Uterus (tissue), 4 donors: ENCODE data around the gene CPA1. TPM values are rescaled to one million over a fixed set of nuclear protein-coding genes. Genes with fewer than 3 reads are reported as not detected.

Experiments used
- DNase-seq, 2 donors: peaks; one replicate each; pipeline ENCODE4 v3.0.0-alpha.2; 2019 to 2020
- H3K27ac ChIP-seq, 2 donors: fragments of 200-600 bp; sonication (generic); 1 replicate in 1 of 2; 2 replicates in 1 of 2; pipeline ENCODE4 v1.5.1; 2016 to 2018
- H3K27me3 ChIP-seq, 2 donors: fragments of 200-600 bp; sonication (generic); one replicate each; pipeline ENCODE4 v1.5.1; 2018 to 2019; ENCODE audit warnings: control low read depth in 1 of 2
- H3K36me3 ChIP-seq, 2 donors: fragments of 200-600 bp; sonication (generic); one replicate each; pipeline ENCODE4 v1.5.1; 2019; ENCODE audit warnings: control low read depth in 1 of 2
- H3K4me1 ChIP-seq, 2 donors: fragments of 200-600 bp; sonication (generic); one replicate each; pipeline ENCODE4 v1.5.1; 2018 to 2019; ENCODE audit warnings: control low read depth in 1 of 2
- H3K4me3 ChIP-seq, 2 donors: fragments of 200-600 bp; sonication (generic); 1 replicate in 1 of 2; 2 replicates in 1 of 2; pipeline ENCODE4 v1.5.1; 2018 to 2019; ENCODE audit warnings: mild to moderate bottlenecking in 1 of 2
- H3K9me3 ChIP-seq, 2 donors: fragments of 200-600 bp; sonication (generic); one replicate each; pipeline ENCODE4 v1.5.1; 2019; ENCODE audit warnings: control low read depth in 1 of 2
- CTCF ChIP-seq, 4 experiments: fragments of 200-600 bp in 2 of 4; fragments of 450-650 bp in 2 of 4; sonication (generic) in 2 of 4; IDR thresholded peaks; one replicate each; pipeline ENCODE4 v1.5.1; 2016 to 2019; ENCODE audit warnings: antibody characterized with exemption in 4 of 4, mild to moderate bottlenecking in 2 of 4, moderate library complexity in 1 of 4
- POLR2A ChIP-seq, 2 donors: fragments of 450-650 bp; IDR thresholded peaks; one replicate each; pipeline ENCODE4 v1.6.1; 2016; ENCODE audit warnings: antibody characterized with exemption in 2 of 2, mild to moderate bottlenecking in 1 of 2, moderate library complexity in 1 of 2
- intact Hi-C: fragments of 100-400 bp; cut with DNase I; formaldehyde crosslinking; loops from one replicate; pipeline ENCODE4 v1.15.1; 2023; ENCODE audit warnings: low total_unique reads
- total RNA-seq, 4 donors: library from RNA; depleted of rRNA in 3 of 4; stranded (reverse); fragments of >200 nt in 3 of 4; gene quantifications; one replicate each; pipeline versions ENCODE4 v1.1.0 to v1.2.4, GENCODE V29; 2014 to 2023
- donor health status: DM: yes; HTN: yes; CAD: no.

Gene CPA1
- total RNA-seq, 4 donors from 2014 or later, result 0.46 to 3.8 TPM; not detected in 2

DNA sequence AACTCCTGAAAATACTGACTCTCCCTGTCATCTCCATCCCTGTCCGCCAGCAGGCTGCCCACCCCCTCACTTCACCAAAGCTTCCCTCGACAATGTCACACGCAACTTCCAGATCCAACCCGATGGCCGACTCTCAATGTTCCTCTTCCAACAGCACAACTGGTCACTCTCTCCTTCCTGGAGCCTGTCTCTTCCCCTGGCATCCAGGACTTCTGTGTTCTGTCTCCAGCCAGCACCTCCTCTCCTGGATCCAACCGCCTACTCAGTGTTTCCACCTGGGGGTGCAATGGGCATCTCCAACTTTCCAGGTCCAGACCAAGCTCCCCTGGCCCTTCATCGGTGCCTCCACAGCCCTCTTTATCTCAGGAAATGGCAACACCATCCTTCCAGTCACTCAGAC lies 27.1 kb upstream of the CPA1 start:
- TF ChIP-seq CTCF (IDR thresholded peaks at IDR 0.05) (no peak), POLR2A (IDR thresholded peaks at IDR 0.05) (no peak)
- Histone ChIP-seq H3K4me3 (no peak overlapping the region), H3K4me1 (peaks cover 13 to 20% of the 10 kb centered on the region in 2 donors), H3K27me3 (no peaks in the 10 kb centered on the region), H3K9me3 (no peaks in the 10 kb centered on the region), H3K27ac (peak overlapping the region; percentile 81 to 86), H3K36me3 (no peaks in the 10 kb centered on the region)
- DNase-seq, result no peak
- intact Hi-C loops, result no loop called here

DNA sequence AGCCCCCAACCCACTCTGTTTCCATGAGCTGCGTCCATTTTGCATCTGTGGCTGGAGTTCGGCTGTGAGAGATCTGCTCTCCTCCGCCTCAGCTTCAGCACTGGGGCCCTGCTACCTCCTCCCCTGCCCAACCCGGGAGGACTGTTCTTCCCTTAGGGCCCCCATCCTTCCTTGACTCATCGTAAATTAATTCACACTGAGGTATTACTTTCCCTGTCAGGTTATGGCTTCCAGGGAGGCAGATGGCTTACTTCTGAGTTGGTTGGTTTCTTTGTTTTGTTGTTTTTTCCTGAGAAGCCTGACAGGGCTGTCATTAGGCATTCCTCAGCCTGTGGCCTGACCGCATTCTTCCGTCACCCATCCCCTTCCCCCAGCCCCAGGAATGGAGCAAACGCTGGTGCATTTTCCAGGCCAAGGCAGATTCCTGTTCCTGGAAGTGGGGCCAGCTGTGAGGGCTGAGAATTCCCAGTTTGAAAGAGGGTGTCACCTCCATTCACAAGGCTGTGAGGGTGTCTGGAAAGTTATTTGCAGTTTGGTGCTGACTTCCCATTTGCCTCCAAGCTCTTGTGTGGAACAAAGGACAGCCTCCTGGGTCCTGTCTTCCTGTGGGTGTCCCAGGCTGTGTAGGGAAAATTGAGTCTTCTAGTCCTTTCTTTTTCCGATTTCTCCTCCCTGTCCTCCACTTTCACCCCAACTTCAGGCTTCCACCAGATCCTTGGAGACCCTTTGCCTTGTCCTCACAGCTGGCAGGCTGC lies 24.0 kb upstream of the CPA1 start:
- Histone ChIP-seq H3K36me3 (no peaks in the 10 kb centered on the region), H3K9me3 (no peaks in the 10 kb centered on the region), H3K4me1 (peaks cover 13 to 20% of the 10 kb centered on the region in 2 donors), H3K27ac (peak overlapping the region; percentile 90 to 97), H3K27me3 (no peaks in the 10 kb centered on the region), H3K4me3 (no peak overlapping the region)
- intact Hi-C loops, result no loop called here
- peak; percentile 67 to 80 for DNase-seq
- no peak for TF ChIP-seq CTCF (IDR thresholded peaks at IDR 0.05)
- no peak for TF ChIP-seq POLR2A (IDR thresholded peaks at IDR 0.05)

GRCh38 chr7:130356876-130357611 lies 23.2 kb upstream of the CPA1 start:
- intact Hi-C loops, result no loop called here
- Histone ChIP-seq H3K4me3 (no peak overlapping the region), H3K9me3 (no peaks in the 10 kb centered on the region), H3K4me1 (peaks cover 13% of the 10 kb centered on the region in 2 donors), H3K27ac (peak overlapping the region; percentile 90 to 97), H3K27me3 (no peaks in the 10 kb centered on the region), H3K36me3 (no peaks in the 10 kb centered on the region)
- TF ChIP-seq POLR2A (IDR thresholded peaks at IDR 0.05) (no peak), CTCF (IDR thresholded peaks at IDR 0.05) (no peak)
- peak; percentile 82 to 87 for DNase-seq

DNA sequence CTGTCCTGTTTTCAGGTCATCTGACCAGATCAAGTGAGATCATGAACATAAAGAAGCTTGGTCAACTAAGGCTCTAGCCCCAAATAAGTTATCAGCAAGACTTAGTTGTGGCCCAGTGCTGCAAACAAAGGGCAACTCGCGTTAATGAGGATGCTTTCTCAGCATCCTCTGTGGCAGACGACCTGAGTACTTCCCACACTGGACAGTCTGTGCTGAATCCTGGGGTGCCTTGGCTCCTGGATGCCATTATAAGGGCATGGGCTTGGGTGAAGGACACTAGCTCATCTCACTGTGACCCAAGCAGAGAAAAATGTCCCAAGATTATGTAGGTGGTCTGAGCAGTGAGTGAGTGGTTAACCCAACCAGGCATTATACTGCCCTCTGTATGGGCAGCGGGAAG lies 21.8 kb upstream of the CPA1 start:
- no peak for DNase-seq
- intact Hi-C loops, result no loop called here

More for the DNA sequence above, 21.8 kb upstream of the CPA1 start:
- Histone ChIP-seq H3K36me3 (no peaks in the 10 kb centered on the region), H3K27ac (peak overlapping the region in 1 of 2 donors; percentile 90), H3K4me3 (no peak overlapping the region), H3K4me1 (peaks cover 7 to 13% of the 10 kb centered on the region in 2 donors), H3K27me3 (no peaks in the 10 kb centered on the region), H3K9me3 (no peaks in the 10 kb centered on the region)
- TF ChIP-seq CTCF (IDR thresholded peaks at IDR 0.05) (no peak), POLR2A (IDR thresholded peaks at IDR 0.05) (no peak)
